HCT116 (cell line): ENCODE results near the gene PROSER2. TPM values are rescaled to one million over a fixed set of nuclear protein-coding genes. Genes with fewer than 3 reads are reported as not detected.

ENCODE experiments used
- ATAC-seq: fragments of 200-7000 bp; cut with Tn5 transposase; 2 replicates; pipeline ENCODE4 v1.9.1; 2020; ENCODE audit warnings: mild to moderate bottlenecking, moderate library complexity
- BruUV-seq: library from RNA; stranded (reverse); fragments of 400-500 nt; replicated peaks from 2 replicates; lab custom pipeline; 2021; lab: Mats Ljungman, UMichigan
- CTCF ChIA-PET: fragments of 300-600 bp; sonication (Branson Sonifier 250); formaldehyde crosslinking; loops from one replicate; lab custom pipeline; 2021; ENCODE audit warnings: antibody characterized with exemption; lab: Charles Lee
- POLR2A ChIA-PET: fragments of 300-600, 350-600 bp; sonication (Branson Sonifier 250); formaldehyde crosslinking; loops from one replicate; lab custom pipeline; 2021; ENCODE audit warnings: antibody characterized with exemption; lab: Charles Lee
- RAD21 ChIA-PET, 2 experiments: fragments of 300-600 bp; sonication (Branson Sonifier 250); formaldehyde crosslinking; loops; one replicate each; lab custom pipeline; 2023; ENCODE audit warnings: low total read pairs in 2 of 2; ENCODE audit not compliant: uncharacterized antibody in 2 of 2, unreplicated experiment in 2 of 2, low non-redundant PET in 1 of 2; lab: Charles Lee
- DNase-seq: peaks from one replicate; pipeline ENCODE4 v3.0.0-alpha.2; 2010; ENCODE audit warnings: low read depth, low spot score
- H2AFZ ChIP-seq: fragments of 200-600 bp; shearing (Covaris generic), sonication (generic); 2 replicates; pipeline ENCODE4 v1.6.1; 2017; ENCODE audit warnings: low read depth, mixed run types, mixed read lengths, antibody characterized with exemption, low read length; ENCODE audit not compliant: poor library complexity, severe bottlenecking
- H3K27ac ChIP-seq: 2 replicates; pipeline ENCODE4 v1.5.1; 2012; ENCODE audit warnings: low read depth, low read length
- H3K27me3 ChIP-seq: fragments of 200-600 bp; sonication (generic); 2 replicates; pipeline ENCODE4 v1.6.1; 2016; ENCODE audit warnings: mixed run types, low read length, mixed read lengths; ENCODE audit not compliant: insufficient read depth
- H3K36me3 ChIP-seq, 2 experiments: fragments of 200-500 bp in 1 of 2; fragments of 200-600 bp in 1 of 2; sonication (Bioruptor generic) in 1 of 2; sonication (generic) in 1 of 2; 2 replicates each; pipeline versions ENCODE4 v1.5.1 to v1.6.1; 2014 to 2016; ENCODE audit warnings: low read length in 2 of 2, inconsistent platforms in 1 of 2, mixed read lengths in 1 of 2, mixed run types in 1 of 2; ENCODE audit not compliant: insufficient read depth in 2 of 2, control insufficient read depth in 1 of 2
- H3K4me1 ChIP-seq, 2 experiments: fragments of 200-600 bp in 1 of 2; sonication (generic) in 1 of 2; 2 replicates each; pipeline versions ENCODE4 v1.5.1 to v1.6.1; 2012 to 2017; ENCODE audit warnings: low read length in 2 of 2, inconsistent platforms in 1 of 2, mild to moderate bottlenecking in 1 of 2, mixed read lengths in 1 of 2, mixed run types in 1 of 2, moderate library complexity in 1 of 2; ENCODE audit not compliant: insufficient read depth in 2 of 2, control insufficient read depth in 1 of 2
- H3K4me2 ChIP-seq: fragments of 200-600 bp; sonication (generic); 2 replicates; pipeline ENCODE4 v1.6.1; 2017; ENCODE audit warnings: mixed run types, low read length, mixed read lengths
- H3K4me3 ChIP-seq, 2 experiments: fragments of 200-600 bp in 1 of 2; sonication (generic) in 1 of 2; replicated peaks in 1 of 2; 2 replicates each; pipeline ENCODE4 v1.5.1; 2011 to 2016; ENCODE audit warnings: low read length in 2 of 2, control low read depth in 1 of 2, low read depth in 1 of 2, mild to moderate bottlenecking in 1 of 2, mixed read lengths in 1 of 2, mixed run types in 1 of 2
- H3K79me2 ChIP-seq: fragments of 200-600 bp; sonication (generic); 2 replicates; pipeline ENCODE4 v1.6.1; 2017; ENCODE audit warnings: mild to moderate bottlenecking, mixed run types, low read length, moderate library complexity, mixed read lengths; ENCODE audit not compliant: insufficient read depth
- H3K9ac ChIP-seq: fragments of 200-600 bp; sonication (generic); 2 replicates; pipeline ENCODE4 v1.6.1; 2016; ENCODE audit warnings: low read length, mixed read lengths
- H3K9me2 ChIP-seq: fragments of 200-600 bp; sonication (generic), shearing (Covaris generic); 2 replicates; pipeline ENCODE4 v1.6.1; 2017; ENCODE audit warnings: mixed run types, mild to moderate bottlenecking, moderate library complexity; ENCODE audit not compliant: insufficient read depth
- H3K9me3 ChIP-seq, 2 experiments: fragments of 200-500 bp in 1 of 2; fragments of 200-600 bp in 1 of 2; sonication (Bioruptor generic) in 1 of 2; sonication (generic) in 1 of 2; 2 replicates each; pipeline ENCODE4 v1.6.1; 2014 to 2017; ENCODE audit warnings: low read length in 2 of 2, mixed read lengths in 2 of 2, inconsistent platforms in 1 of 2, low read depth in 1 of 2, mild to moderate bottlenecking in 1 of 2, mixed run types in 1 of 2, moderate library complexity in 1 of 2; ENCODE audit not compliant: control insufficient read depth in 1 of 2, insufficient read depth in 1 of 2
- H4K20me1 ChIP-seq: fragments of 200-600 bp; sonication (generic), shearing (Covaris generic); 2 replicates; pipeline ENCODE4 v1.6.1; 2017; ENCODE audit warnings: mixed run types, mild to moderate bottlenecking, moderate library complexity; ENCODE audit not compliant: insufficient read depth
- CEBPB ChIP-seq: IDR thresholded peaks from 2 replicates; pipeline ENCODE4 v1.6.1; 2012; ENCODE audit warnings: low read depth
- ZFX ChIP-seq: fragments of 450-650 bp; IDR thresholded peaks from 2 replicates; pipeline ENCODE4 v1.6.1; 2017
- intact Hi-C: fragments of 100-400 bp; cut with micrococcal nuclease; formaldehyde crosslinking; loops from 2 replicates; pipeline ENCODE4 v1.10.0; 2022
- total RNA-seq: library from RNA; stranded (reverse); gene quantifications from one replicate; pipeline ENCODE4 v1.2.1, GENCODE V29; 2021; ENCODE audit not compliant: unreplicated experiment
- TF ChIP-seq, protein P1 (sequence below): IDR thresholded peaks from 2 replicates; pipeline ENCODE4 v1.6.1; 2011; ENCODE audit warnings: mild to moderate bottlenecking, low read length, moderate library complexity; ENCODE audit not compliant: insufficient replicate concordance; ENCODE audit errors: extremely low read depth
- TF ChIP-seq, protein P2 (sequence below), 3 experiments: fragments of 200-600 bp in 1 of 3; sonication (generic) in 1 of 3; IDR thresholded peaks in 2 of 3; conservative IDR thresholded peaks in 1 of 3; 2 replicates each; pipeline ENCODE4 v1.5.1; 2012 to 2017; ENCODE audit warnings: low read depth in 2 of 3, low read length in 2 of 3, antibody characterized with exemption in 1 of 3, borderline replicate concordance in 1 of 3, control low read depth in 1 of 3, mild to moderate bottlenecking in 1 of 3, mixed read lengths in 1 of 3, mixed run types in 1 of 3, moderate library complexity in 1 of 3; ENCODE audit not compliant: insufficient read depth in 1 of 3

Gene PROSER2
- total RNA-seq, 1 experiment from 2014 or later, result 46.2 TPM

- DNase-seq, result no peak
- RAD21 ChIA-PET, result no interaction called here
- Histone ChIP-seq H3K9me3 (no peaks in the 10 kb centered on the region), H3K4me3 (no peak overlapping the region), H3K9ac (no peak overlapping the region), H3K27ac (no peak overlapping the region)
- BruUV-seq, result no TSS peak
- no peak for ATAC-seq
- TF ChIP-seq, protein P1, sequence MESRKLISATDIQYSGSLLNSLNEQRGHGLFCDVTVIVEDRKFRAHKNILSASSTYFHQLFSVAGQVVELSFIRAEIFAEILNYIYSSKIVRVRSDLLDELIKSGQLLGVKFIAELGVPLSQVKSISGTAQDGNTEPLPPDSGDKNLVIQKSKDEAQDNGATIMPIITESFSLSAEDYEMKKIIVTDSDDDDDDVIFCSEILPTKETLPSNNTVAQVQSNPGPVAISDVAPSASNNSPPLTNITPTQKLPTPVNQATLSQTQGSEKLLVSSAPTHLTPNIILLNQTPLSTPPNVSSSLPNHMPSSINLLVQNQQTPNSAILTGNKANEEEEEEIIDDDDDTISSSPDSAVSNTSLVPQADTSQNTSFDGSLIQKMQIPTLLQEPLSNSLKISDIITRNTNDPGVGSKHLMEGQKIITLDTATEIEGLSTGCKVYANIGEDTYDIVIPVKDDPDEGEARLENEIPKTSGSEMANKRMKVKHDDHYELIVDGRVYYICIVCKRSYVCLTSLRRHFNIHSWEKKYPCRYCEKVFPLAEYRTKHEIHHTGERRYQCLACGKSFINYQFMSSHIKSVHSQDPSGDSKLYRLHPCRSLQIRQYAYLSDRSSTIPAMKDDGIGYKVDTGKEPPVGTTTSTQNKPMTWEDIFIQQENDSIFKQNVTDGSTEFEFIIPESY, result no peak
- TF ChIP-seq, protein P2, sequence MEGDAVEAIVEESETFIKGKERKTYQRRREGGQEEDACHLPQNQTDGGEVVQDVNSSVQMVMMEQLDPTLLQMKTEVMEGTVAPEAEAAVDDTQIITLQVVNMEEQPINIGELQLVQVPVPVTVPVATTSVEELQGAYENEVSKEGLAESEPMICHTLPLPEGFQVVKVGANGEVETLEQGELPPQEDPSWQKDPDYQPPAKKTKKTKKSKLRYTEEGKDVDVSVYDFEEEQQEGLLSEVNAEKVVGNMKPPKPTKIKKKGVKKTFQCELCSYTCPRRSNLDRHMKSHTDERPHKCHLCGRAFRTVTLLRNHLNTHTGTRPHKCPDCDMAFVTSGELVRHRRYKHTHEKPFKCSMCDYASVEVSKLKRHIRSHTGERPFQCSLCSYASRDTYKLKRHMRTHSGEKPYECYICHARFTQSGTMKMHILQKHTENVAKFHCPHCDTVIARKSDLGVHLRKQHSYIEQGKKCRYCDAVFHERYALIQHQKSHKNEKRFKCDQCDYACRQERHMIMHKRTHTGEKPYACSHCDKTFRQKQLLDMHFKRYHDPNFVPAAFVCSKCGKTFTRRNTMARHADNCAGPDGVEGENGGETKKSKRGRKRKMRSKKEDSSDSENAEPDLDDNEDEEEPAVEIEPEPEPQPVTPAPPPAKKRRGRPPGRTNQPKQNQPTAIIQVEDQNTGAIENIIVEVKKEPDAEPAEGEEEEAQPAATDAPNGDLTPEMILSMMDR (IDR thresholded peaks at IDR 0.05 in 2 of 3, conservative IDR thresholded peaks at IDR 0.05 in 1 of 3; ENCODE audit: borderline replicate concordance in 1 of 3, insufficient read depth in 1 of 3, low read depth in 2 of 3, low read length in 2 of 3), result no peak
- TF ChIP-seq ZFX, result no peak
- no peak for TF ChIP-seq CEBPB
- TF ChIP-seq, all 23 proteins: peak for 0
- no peaks in the 10 kb centered on the region for H3K9me2 ChIP-seq
- H3K4me2 ChIP-seq, result no peak overlapping the region
- intact Hi-C loops, result no loop called here
- ChIA-PET POLR2A (interaction anchor here (1.9 kb wide), 1 partner anchor 13 kb away, joined by 10 read pairs; no protein-coding TSS in a partner anchor), CTCF (no interaction called here)
- no peaks in the 10 kb centered on the region for H3K36me3 ChIP-seq
- H3K4me1 ChIP-seq, result peaks cover 15 to 44% of the 10 kb centered on the region in 2 experiments
- H2AFZ ChIP-seq, result no peak overlapping the region
- no peaks in the 10 kb centered on the region for H3K27me3 ChIP-seq
- no peaks in the 10 kb centered on the region for H4K20me1 ChIP-seq
- no peaks in the 10 kb centered on the region for H3K79me2 ChIP-seq
Measured at GRCh38 chr10:11894381-11895107, 71.4 kb downstream of the PROSER2 start.
